Esophagus muscularis mucosa (tissue), 4 donors: ENCODE results near the gene FRMD4A.

Experiments used
- CTCF ChIP-seq, 3 experiments: fragments of 200-600 bp in 2 of 3; fragments of 450-650 bp in 1 of 3; sonication (generic) in 2 of 3; IDR thresholded peaks; one replicate each; pipeline ENCODE4 v1.5.1; 2017 to 2019; ENCODE audit warnings: antibody characterized with exemption in 3 of 3, mild to moderate bottlenecking in 2 of 3, moderate library complexity in 1 of 3
- EP300 ChIP-seq: sonication (generic); formaldehyde crosslinking; IDR thresholded peaks from one replicate; pipeline ENCODE4 v1.6.1; 2017; ENCODE audit warnings: antibody characterized with exemption
- POLR2A ChIP-seq: fragments of 450-650 bp; IDR thresholded peaks from one replicate; pipeline ENCODE4 v1.6.1; 2017; ENCODE audit warnings: antibody characterized with exemption, moderate library complexity, mild to moderate bottlenecking, low read depth
- POLR2AphosphoS5 ChIP-seq, 2 donors: sonication (generic); formaldehyde crosslinking; IDR thresholded peaks; one replicate each; pipeline ENCODE4 v1.6.1; 2017; ENCODE audit warnings: antibody characterized with exemption in 2 of 2

- no peak for TF ChIP-seq CTCF (IDR thresholded peaks at IDR 0.05)
- TF ChIP-seq POLR2A = no peak
- no peak for TF ChIP-seq POLR2AphosphoS5 (IDR thresholded peaks at IDR 0.05)
- TF ChIP-seq EP300 = no peak
Measured at GRCh38 chr10:14372606-14373005, 41.9 kb upstream of the FRMD4A start.
